Liver (tissue), 9 donors: ENCODE data around the gene OR2C1. TPM values are rescaled to one million over a fixed set of nuclear protein-coding genes. Genes with fewer than 3 reads are reported as not detected.

Experiments
- DNase-seq: peaks from one replicate; pipeline ENCODE4 v3.0.0-alpha.2; 2017; ENCODE audit warnings: low spot score
- H3K27ac ChIP-seq, 2 donors: one replicate each; pipeline ENCODE4 v1.7.0; 2013; ENCODE audit warnings: inconsistent platforms in 2 of 2, low read length in 2 of 2, control low read depth in 1 of 2, low read depth in 1 of 2, mild to moderate bottlenecking in 1 of 2
- H3K27me3 ChIP-seq, 4 donors: one replicate each; pipeline versions ENCODE4 v1.6.1 to v1.7.0; 2013; ENCODE audit warnings: low read length in 3 of 4, inconsistent platforms in 1 of 4, mild to moderate bottlenecking in 1 of 4, moderate library complexity in 1 of 4; ENCODE audit not compliant: control insufficient read depth in 4 of 4, insufficient read depth in 4 of 4
- H3K36me3 ChIP-seq, 4 donors: one replicate each; pipeline versions ENCODE4 v1.6.1 to v1.7.0; 2013; ENCODE audit warnings: low read length in 3 of 4, mild to moderate bottlenecking in 3 of 4, low read depth in 1 of 4, moderate library complexity in 1 of 4; ENCODE audit not compliant: control insufficient read depth in 4 of 4, insufficient read depth in 3 of 4
- H3K4me1 ChIP-seq, 4 donors: one replicate each; pipeline versions ENCODE4 v1.6.1 to v1.7.0; 2013; ENCODE audit warnings: low read length in 3 of 4, mild to moderate bottlenecking in 3 of 4, moderate library complexity in 1 of 4; ENCODE audit not compliant: control insufficient read depth in 4 of 4, insufficient read depth in 4 of 4
- H3K4me3 ChIP-seq, 3 donors: one replicate each; pipeline versions ENCODE4 v1.6.1 to v1.7.0; 2013; ENCODE audit warnings: low read length in 3 of 3, control low read depth in 1 of 3, low read depth in 1 of 3, mild to moderate bottlenecking in 1 of 3
- H3K9ac ChIP-seq, 2 donors: one replicate each; pipeline ENCODE4 v1.7.0; 2013; ENCODE audit warnings: low read length in 2 of 2, mild to moderate bottlenecking in 2 of 2, moderate library complexity in 2 of 2, control low read depth in 1 of 2, low read depth in 1 of 2
- H3K9me3 ChIP-seq, 4 donors: one replicate each; pipeline versions ENCODE4 v1.6.1 to v1.7.0; 2013; ENCODE audit warnings: low read length in 3 of 4; ENCODE audit not compliant: control insufficient read depth in 4 of 4
- FOXA1 ChIP-seq: IDR thresholded peaks from 2 replicates; pipeline ENCODE4 v1.6.1; 2016; ENCODE audit warnings: antibody characterized with exemption
- FOXA2 ChIP-seq: IDR thresholded peaks from 2 replicates; pipeline ENCODE4 v1.6.1; 2016; ENCODE audit warnings: antibody characterized with exemption
- GABPA ChIP-seq, 2 donors: IDR thresholded peaks in 1 of 2; conservative IDR thresholded peaks in 1 of 2; 2 replicates each; pipeline ENCODE4 v1.6.1; 2016; ENCODE audit warnings: antibody characterized with exemption in 2 of 2, mild to moderate bottlenecking in 1 of 2, moderate library complexity in 1 of 2
- HNF4A ChIP-seq, 2 donors: conservative IDR thresholded peaks; 2 replicates each; pipeline ENCODE4 v1.6.1; 2016; ENCODE audit warnings: antibody characterized with exemption in 2 of 2, mild to moderate bottlenecking in 2 of 2
- HNF4G ChIP-seq: IDR thresholded peaks from 2 replicates; pipeline ENCODE4 v1.6.1; 2016; ENCODE audit warnings: antibody characterized with exemption
- NR2F2 ChIP-seq: IDR thresholded peaks from 2 replicates; pipeline ENCODE4 v1.6.1; 2016; ENCODE audit warnings: antibody characterized with exemption
- TAF1 ChIP-seq: conservative IDR thresholded peaks from 2 replicates; pipeline ENCODE4 v1.6.1; 2016; ENCODE audit warnings: antibody characterized with exemption, mild to moderate bottlenecking
- WGBS: extraction: QIAGEN DNeasy Blood & Tissue Kit; methylation state at CpG from one replicate; pipeline ENCODE4 v1.1.7; 2013; 5-methylcytosine and 5-hydroxymethylcytosine counted together
- polyA plus RNA-seq, 2 donors: library from polyadenylated mRNA; stranded (reverse) in 1 of 2; unstranded in 1 of 2; fragments of 200-250 nt in 1 of 2; fragments of >200 nt in 1 of 2; fragmentation: Nextera tagmentation in 1 of 2; extraction: Ambion mirVana in 1 of 2; gene quantifications; one replicate each; pipeline versions ENCODE4 v1.2.1 to v1.2.3, GENCODE V29; 2013 to 2015
- total RNA-seq, 2 donors: library from RNA; depleted of rRNA; stranded (reverse); fragments of >200 nt; gene quantifications; one replicate each; pipeline ENCODE4 v1.2.3, GENCODE V29; 2014
- TF ChIP-seq, protein P1 (sequence below): IDR thresholded peaks from 2 replicates; pipeline ENCODE4 v1.6.1; 2016; ENCODE audit warnings: antibody characterized with exemption, mild to moderate bottlenecking
- TF ChIP-seq, protein P2 (sequence below): IDR thresholded peaks from 2 replicates; pipeline ENCODE4 v1.6.1; 2016; ENCODE audit warnings: antibody characterized with exemption
- donor health status: healthy.
- donor health status: healthy.
- donor health status: healthy.
- donor health status: healthy.
- donor health status: healthy.

Gene OR2C1
- total and polyA plus RNA-seq, 4 donors, result 0.08 to 0.19 TPM; not detected in 2

DNA sequence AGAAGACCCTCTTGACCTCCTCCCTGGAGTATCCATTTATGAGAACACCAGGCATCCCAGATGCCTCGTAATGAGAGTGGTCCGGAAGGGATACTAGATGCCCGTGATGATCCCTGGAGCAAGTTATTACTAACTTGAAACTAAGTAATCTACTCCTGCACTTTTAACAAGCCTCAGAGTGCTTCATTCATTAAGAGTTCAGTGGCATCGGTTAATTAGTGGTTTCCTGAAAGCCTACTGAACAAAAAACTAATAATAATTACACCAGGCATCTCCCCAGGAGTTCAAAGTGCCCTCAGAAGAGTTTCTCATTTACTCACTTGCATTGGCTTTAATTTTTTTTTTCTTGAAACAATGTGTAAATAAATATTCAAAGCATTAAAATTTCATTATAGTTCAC is 28.2 kb upstream of the OR2C1 start (continued):
- TF ChIP-seq, protein P1, sequence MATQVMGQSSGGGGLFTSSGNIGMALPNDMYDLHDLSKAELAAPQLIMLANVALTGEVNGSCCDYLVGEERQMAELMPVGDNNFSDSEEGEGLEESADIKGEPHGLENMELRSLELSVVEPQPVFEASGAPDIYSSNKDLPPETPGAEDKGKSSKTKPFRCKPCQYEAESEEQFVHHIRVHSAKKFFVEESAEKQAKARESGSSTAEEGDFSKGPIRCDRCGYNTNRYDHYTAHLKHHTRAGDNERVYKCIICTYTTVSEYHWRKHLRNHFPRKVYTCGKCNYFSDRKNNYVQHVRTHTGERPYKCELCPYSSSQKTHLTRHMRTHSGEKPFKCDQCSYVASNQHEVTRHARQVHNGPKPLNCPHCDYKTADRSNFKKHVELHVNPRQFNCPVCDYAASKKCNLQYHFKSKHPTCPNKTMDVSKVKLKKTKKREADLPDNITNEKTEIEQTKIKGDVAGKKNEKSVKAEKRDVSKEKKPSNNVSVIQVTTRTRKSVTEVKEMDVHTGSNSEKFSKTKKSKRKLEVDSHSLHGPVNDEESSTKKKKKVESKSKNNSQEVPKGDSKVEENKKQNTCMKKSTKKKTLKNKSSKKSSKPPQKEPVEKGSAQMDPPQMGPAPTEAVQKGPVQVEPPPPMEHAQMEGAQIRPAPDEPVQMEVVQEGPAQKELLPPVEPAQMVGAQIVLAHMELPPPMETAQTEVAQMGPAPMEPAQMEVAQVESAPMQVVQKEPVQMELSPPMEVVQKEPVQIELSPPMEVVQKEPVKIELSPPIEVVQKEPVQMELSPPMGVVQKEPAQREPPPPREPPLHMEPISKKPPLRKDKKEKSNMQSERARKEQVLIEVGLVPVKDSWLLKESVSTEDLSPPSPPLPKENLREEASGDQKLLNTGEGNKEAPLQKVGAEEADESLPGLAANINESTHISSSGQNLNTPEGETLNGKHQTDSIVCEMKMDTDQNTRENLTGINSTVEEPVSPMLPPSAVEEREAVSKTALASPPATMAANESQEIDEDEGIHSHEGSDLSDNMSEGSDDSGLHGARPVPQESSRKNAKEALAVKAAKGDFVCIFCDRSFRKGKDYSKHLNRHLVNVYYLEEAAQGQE, result no peak
- TF ChIP-seq FOXA2 (no peak), HNF4A (conservative IDR thresholded peaks at IDR 0.05) (no peak), FOXA1 (no peak), TAF1 (no peak)

DNA sequence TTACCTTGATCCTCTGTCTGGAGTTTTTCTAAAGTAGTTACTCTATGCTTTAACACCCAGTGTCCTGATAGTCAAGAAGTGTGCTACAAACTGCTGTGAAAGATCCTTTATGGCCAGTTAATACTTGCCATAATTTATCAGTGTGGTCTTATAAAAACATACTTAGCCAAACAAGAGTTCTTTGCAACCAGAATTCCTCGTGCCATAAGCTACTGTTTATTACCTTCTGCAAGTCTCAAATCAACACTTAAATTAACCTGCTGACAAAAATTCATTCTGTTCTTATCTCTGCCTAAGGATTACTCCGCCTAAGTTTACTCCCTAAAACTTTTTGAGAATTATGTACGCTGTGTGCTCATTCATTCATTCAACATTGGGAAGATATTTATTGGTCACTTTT is 27.6 kb upstream of the OR2C1 start:
- no peaks in the 10 kb centered on the region for H3K27me3 ChIP-seq
- no peak overlapping the region for H3K27ac ChIP-seq
- no peak for DNase-seq
- no peak overlapping the region for H3K9ac ChIP-seq
- no peaks in the 10 kb centered on the region for H3K4me1 ChIP-seq
- H3K36me3 ChIP-seq, result no peaks in the 10 kb centered on the region
- 40% methylated on average over 3 of the region's 3 CpGs for WGBS
- H3K4me3 ChIP-seq, result peak overlapping the region in 1 of 3 donors; percentile 14
- H3K9me3 ChIP-seq, result peaks cover 10 to 24% (median 14%) of the 10 kb centered on the region in 4 donors
- TF ChIP-seq FOXA1 (no peak), HNF4G (no peak)

DNA sequence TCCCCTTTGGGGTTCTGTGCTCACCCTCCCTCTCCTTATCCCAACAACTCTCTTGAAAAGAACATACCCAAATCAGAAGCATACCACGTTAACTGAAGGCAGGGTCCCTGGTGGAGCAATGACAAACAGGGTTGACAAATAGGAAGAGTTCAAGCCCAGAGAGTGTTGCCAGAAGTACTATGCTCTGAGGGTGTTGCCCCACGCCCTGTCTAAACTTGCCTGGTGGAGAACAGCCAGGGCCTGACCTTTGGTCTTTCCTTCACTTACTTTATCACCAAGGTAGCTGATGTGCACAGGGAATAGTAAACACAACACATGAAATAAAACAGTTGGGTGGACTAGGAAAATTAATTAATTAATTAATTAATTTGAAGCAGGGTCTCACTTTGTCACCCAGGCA is 27.0 kb upstream of the OR2C1 start:
- peak overlapping the region in 1 of 3 donors; percentile 14 for H3K4me3 ChIP-seq

DNA sequence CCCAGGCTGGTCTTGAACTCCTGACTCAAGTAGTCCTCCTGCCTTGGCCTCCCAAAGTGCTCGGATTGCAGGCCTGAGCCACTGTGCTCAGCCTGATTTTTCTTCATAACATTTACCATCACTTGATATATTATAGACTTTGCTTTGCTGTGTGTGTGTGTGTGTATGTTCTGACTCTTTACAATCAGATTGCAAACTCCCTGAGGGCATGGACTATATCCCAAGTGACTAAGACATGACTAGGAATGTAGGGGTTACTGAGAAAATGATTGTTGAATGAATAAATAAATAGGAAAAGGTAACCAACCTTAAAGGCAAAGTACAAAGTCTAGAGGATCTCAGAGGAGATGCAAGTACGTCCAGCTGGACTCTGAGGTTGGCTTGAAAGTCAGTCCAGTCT is 9.6 kb upstream of the OR2C1 start:
- H3K9me3 ChIP-seq, result peaks cover 0 to 3% (median under 1%) of the 10 kb centered on the region in 4 donors
- TF ChIP-seq NR2F2 (no peak), HNF4A (conservative IDR thresholded peaks at IDR 0.05) (no peak), GABPA (IDR thresholded peaks at IDR 0.05 in 1 of 2, conservative IDR thresholded peaks at IDR 0.05 in 1 of 2) (no peak), FOXA1 (no peak), HNF4G (no peak)
- H3K27ac ChIP-seq, result no peak overlapping the region
- H3K4me1 ChIP-seq, result no peaks in the 10 kb centered on the region
- 56% methylated on average over 2 of the region's 2 CpGs for WGBS
- H3K4me3 ChIP-seq, result no peak overlapping the region
- no peak for DNase-seq
- H3K9ac ChIP-seq, result no peak overlapping the region
- peaks cover 0 to 2% (median 0%) of the 10 kb centered on the region in 4 donors for H3K36me3 ChIP-seq
- no peaks in the 10 kb centered on the region for H3K27me3 ChIP-seq

More for the DNA sequence above, 27.0 kb upstream of the OR2C1 start:
- Histone ChIP-seq H3K9me3 (peaks cover 7 to 18% (median 10%) of the 10 kb centered on the region in 4 donors), H3K9ac (no peak overlapping the region), H3K27ac (no peak overlapping the region), H3K36me3 (no peaks in the 10 kb centered on the region), H3K27me3 (no peaks in the 10 kb centered on the region), H3K4me1 (no peaks in the 10 kb centered on the region)
- WGBS, result 13% methylated on average over 2 of the region's 2 CpGs
- DNase-seq, result no peak
- TF ChIP-seq FOXA1 (no peak), HNF4A (conservative IDR thresholded peaks at IDR 0.05) (peak; percentile 29 to 57)

DNA sequence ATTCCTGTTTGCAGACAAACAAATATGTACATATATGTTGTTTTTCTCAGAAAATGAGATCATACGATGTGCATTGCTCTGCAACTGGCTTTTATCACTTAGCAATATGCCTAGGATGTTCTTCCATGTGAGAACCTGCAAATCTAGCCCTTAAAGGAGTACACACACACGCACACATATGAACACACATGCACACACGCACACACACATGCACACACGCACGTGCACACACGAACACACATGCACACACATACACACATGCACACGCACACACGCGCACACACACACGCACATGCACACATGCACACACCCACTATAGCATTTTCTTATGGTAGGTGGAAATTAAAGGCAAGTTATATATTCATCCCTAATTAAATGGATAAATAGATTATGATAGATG is 8.1 kb upstream of the OR2C1 start:
- H3K27me3 ChIP-seq, result no peaks in the 10 kb centered on the region
- no peak for DNase-seq
- no peak overlapping the region for H3K27ac ChIP-seq
- WGBS, result 62% methylated on average over 10 of the region's 10 CpGs
- H3K9me3 ChIP-seq, result peaks cover 0 to 3% (median 0%) of the 10 kb centered on the region in 4 donors
- no peak overlapping the region for H3K4me3 ChIP-seq
- no peaks in the 10 kb centered on the region for H3K36me3 ChIP-seq
- TF ChIP-seq, protein P2, sequence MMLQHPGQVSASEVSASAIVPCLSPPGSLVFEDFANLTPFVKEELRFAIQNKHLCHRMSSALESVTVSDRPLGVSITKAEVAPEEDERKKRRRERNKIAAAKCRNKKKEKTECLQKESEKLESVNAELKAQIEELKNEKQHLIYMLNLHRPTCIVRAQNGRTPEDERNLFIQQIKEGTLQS, result no peak
- no peaks in the 10 kb centered on the region for H3K4me1 ChIP-seq
- no peak overlapping the region for H3K9ac ChIP-seq
